HG03575 (cell line): Measurements from ENCODE around the gene PDX1.

Source experiments
- ATAC-seq: cut with Tn5 transposase; IDR thresholded peaks from one replicate; pipeline ENCODE4 v1.9.1; 2021; ENCODE audit not compliant: unreplicated experiment, insufficient number of reproducible peaks, low FRiP score; ENCODE audit errors: extremely low read depth

The PDX1 gene

GRCh38 chr13:27967736-27968315 lies 48.0 kb downstream of the PDX1 start:
- ATAC-seq = no peak

GRCh38 chr13:27968316-27969081 lies 48.7 kb downstream of the PDX1 start:
- ATAC-seq = no peak

GRCh38 chr13:27969082-27969865 lies 49.5 kb downstream of the PDX1 start, which contains the start of gene CDX2:
TSS of gene CDX2 (minus strand) at chr13:27969315. CDS start at chr13:27969006, 309 bp downstream.
- no peak for ATAC-seq

DNA sequence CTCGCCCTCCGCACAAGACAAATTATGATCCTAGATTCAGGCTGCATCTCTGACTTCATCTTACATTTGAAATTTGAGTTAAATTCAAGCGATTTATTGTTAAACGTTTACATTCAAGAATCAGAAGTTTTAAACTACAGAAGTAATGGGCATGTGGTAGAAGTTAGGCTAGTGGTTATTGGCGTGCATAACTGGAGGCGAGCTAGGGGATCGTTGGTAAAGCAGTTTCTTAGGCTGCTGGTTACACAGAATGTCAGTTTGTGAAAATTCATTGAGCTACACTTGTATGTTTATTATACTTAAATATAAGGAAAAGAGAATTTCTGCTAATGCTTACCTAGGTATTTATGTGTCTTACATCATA lies 50.0 kb downstream of the PDX1 start:
- ATAC-seq = no peak

DNA sequence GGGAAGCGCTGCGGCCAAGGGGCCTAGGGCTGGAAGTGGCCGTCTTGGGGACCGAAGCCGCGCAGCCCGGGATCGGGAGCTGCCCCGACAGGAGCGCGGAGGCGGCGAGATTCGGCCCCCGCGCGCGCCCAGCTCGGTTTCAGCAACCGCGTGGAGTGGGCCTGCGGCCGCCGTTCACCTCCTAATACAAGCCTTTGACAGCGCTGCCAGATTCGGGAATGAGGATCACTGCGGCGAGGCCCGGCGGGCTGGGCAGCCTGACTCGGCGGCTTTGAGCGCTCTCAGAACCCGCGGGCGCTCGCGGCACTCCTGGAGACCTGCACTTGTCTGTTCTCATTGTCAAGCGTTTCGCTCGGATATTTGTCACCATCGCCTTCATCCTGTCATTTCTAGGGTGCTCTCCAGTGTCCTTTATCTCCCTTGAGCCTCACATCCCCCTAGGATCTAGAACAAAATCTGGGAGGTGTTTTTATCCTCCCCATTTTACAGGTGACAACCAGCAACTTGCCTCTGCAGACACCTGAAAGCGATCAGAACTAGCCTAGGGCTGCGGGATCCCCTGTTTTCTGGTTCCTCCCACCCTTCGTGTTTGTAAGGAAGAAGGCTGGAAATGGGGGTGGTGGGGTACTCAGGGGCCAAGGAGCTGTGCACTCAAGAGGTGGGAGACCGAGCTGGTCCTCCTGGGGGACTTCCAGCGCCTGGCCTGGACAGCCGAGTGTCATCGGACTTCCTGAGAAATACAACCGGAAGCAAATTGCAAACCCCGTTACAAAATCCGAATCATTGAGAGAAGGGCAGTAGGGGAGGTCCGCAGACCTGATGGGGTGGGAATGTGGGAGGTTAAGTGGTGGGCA lies 50.8 kb downstream of the PDX1 start:
- no peak for ATAC-seq

GRCh38 chr13:27971236-27971645 lies 51.4 kb downstream of the PDX1 start:
- ATAC-seq = no peak

DNA sequence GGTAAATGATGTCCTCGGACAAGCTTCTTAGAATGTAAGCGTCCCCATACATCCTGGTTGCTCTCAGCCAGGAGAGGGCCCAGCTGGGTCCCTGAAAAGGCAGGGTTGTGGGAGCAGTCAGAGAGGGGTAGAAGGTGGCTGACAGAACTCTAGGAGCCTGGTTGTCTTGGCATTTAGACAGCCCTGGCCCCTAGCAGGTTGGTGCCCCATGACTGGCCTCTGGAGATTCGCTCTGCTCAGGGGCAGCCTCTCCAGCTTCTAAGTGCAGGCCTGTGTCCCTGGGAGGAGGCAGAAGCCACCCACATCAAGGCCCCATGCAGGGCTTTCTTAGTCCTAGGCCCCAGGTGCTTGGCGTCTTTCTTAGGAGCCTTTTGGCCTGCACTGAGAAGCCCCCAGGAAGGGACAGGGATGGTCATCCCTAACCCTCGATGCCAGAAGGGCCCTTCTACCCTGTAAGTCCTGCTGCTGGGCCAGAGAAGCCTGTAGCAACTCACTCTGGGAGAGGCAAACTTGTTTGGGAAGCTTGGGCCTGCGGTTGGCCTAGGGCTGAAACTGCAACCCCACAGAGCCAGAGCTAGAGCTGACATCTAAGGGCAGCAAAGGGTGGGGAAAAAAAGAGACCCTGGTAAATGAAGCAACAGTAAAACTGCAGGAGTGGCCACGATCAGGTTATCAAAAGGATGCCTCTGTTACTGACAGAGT lies 52.1 kb downstream of the PDX1 start:
- ATAC-seq = no peak

GRCh38 chr13:27972478-27972820 lies 52.6 kb downstream of the PDX1 start:
- ATAC-seq = no peak

DNA sequence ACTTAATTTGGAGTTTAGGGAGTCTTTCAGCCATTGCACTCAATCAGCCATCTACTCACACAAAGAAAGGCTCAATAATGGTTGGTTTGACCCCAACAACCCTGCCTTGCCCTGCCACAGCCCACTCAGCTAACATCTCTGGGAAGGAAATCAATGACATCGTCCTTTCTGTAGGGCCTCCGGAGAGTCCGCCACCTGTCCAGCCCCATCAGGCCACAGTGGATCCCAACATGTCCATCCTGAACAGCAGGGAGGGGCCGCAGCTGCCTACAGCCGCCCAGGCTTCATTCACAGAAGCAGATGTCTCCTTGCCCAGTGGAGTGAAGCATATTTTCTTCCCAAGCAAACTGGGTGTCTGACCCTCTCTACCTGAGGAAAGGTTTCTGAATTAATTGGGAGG lies 53.5 kb downstream of the PDX1 start:
- no peak for ATAC-seq

- ATAC-seq = no peak
These were observed 54.3 kb downstream of the PDX1 start for GRCh38 chr13:27973961-27974662.
